Measurements from ENCODE around the gene SLC28A1.
"Not testable (repeated sequence)": the region's sequence is repeated elsewhere in the genome, so short reads cannot be mapped to it uniquely, and the experiment has no call there.

Gene SLC28A1

DNA sequence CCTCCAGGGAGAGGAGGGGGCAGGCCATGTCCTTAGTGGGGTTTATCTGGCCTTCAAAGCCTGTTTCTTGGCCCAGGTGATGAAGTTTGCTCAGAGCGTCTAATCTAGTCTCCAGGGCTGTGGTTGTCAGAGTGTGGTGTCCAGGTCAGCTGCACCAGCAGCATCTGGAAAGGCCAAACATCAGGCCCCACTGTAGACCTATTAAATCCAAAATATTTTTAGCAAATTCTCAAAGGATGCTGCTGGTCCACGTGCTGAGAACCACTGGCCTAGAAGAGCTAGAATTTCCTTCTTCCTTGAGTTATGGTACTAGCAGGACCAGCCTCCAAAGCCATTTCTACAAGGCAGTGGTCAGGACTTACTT is 28.9 kb downstream of the SLC28A1 start:
- DNase-seq: no peak

DNA sequence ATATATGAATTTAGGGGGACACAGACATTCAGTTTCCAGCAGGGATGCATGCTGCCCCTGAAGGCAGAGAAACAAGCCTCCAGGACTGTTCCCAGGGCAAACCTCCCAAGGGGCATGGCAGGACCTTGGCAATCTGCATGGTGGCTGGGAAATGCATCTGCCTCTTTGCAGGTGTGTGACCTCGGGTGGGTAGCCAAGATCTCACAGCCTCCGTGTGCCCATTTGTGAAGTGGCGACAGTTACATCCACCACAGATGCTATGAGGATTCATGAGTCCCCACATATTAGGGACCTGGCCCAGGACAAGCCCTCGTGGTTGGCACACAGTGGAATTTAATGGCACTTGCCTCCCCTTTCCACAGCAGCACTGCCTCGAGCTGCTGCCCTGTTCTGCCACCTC is 29.9 kb downstream of the SLC28A1 start:
- DNase-seq: no peak

DNA sequence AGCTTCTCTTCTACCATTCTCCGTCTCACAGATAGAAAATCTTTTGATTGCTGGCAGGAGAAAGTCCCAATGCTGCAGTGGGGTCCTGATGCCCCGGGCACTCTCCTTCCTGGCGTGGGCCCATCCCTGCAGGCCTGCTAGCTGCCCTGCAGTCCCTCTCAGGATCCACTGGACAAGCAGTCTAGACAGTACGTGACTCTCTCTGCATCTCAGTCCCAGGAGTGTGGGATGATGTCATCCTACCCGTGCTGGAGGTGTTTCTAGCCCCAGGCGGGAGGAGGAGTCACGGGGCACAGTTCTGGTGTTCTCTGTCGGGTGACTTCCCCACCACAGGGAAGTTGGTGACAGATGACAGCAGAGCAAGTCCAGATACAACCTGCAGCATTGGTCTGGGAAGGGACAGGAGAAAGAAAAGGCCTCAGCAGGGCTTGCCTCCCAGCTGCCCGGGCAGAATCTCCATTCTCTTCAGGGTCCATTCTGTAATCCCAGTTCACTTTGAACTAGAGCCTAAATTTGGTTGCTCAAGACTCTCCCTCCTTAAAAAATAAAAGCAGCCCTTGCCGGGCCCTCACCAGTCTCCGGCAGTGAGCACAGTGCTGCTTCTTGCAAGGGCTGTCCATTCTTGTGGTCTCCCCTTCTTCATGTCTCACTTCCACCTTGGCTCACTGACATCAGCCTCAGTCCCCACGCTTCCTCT is 30.6 kb downstream of the SLC28A1 start:
- DNase-seq: no peak

DNA sequence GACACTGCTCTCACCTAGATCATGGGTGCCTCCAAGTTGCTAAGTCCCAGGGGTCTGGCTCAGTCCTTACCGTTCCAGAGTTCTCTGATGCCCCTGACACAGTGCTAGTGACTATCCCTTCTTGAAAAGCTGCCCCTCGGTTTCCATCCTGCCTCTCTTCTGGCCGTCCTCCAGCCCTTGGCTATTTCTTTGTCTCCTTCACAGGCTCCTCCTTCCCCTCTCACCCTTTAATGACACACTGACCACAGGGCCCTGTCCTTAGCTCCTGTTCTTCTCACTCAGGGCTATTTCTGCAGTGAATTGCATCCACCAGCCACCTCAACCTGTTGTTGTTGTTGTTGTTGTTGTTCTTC is 31.1 kb downstream of the SLC28A1 start:
- no peak for DNase-seq

DNA sequence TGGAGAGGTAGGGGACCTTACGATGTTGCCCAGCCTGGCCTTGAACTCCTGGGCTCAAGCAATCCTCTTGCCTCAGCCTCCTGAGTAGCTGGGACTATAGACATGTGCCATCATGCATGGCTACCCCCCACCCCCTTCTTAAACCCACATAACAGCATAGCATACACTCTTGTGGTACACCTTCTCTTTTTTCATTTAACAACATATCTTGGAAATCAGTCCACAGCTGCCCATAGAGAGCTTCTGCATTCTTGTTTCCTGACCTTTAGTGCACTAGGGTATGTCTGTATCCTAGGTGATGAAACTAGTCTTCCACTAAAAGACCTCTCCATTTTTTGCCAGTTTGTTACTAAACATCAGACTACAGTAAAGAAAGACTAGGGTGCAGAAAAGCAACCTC is 33.0 kb downstream of the SLC28A1 start:
- no peak for DNase-seq

DNA sequence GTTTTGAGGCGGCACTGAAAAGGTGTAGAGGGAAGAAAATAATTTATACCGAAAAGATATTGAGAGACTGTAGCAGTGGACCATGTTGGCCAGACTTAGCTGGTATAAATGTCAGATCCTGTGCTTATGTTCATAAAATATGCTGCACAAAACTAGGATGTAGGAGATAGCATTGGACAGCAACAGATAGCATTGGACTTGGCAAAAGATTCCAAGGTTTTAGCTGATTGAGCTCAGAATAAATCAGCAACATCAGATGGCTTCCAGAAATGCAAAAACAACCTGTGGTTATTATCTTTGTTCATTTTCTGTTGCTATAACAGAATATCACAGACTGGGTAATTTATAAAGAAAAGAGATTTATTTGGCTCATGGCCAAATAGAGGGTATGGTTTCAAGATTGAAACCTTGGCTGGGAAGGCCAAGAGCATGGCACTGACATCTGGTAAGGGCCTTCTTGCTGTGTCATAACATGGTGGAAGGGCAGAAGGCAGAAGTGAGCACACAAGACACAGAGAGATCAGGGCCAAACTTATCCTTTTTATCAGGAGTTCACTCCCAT is 34.7 kb downstream of the SLC28A1 start:
- no peak for DNase-seq

DNA sequence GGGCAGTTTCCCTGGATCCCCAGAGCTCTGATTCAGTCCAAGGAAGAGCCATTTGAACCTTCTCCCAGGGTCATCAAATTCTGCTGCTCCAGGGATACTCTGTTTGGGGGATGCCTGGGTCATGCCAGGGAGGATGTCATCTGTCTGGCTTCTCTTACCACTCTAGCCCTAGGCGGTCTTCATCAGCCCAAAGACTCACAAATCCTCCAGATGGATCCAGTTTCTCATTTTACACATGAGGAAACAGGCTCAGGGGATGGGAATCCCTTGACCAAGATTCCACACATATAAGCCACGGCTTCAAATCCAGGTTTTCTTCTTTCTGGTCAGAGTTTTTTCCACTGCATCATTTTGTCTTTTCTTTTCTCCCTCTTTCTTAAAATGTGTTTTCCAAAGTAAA is 36.7 kb downstream of the SLC28A1 start:
- DNase-seq: no peak

DNA sequence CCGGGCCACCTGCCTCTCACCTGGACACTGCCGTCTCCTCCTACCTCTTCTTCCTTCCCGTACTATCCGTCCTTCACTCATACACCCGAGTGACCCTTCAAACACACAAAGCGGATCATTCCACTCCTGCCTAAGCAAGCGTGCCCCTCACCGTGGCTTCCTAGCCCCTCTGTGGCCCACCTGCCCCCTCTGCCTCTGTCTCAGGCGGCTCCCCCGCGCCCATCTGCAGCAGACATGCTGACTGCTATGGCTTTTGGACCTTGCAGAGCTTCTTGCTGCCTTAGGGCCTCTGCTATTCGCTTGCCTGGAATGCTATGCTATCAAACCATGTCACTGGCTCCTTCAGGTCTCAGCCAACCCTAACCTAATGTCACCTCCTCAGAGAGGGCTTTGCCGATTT is 38.1 kb downstream of the SLC28A1 start:
- no peak for DNase-seq

DNA sequence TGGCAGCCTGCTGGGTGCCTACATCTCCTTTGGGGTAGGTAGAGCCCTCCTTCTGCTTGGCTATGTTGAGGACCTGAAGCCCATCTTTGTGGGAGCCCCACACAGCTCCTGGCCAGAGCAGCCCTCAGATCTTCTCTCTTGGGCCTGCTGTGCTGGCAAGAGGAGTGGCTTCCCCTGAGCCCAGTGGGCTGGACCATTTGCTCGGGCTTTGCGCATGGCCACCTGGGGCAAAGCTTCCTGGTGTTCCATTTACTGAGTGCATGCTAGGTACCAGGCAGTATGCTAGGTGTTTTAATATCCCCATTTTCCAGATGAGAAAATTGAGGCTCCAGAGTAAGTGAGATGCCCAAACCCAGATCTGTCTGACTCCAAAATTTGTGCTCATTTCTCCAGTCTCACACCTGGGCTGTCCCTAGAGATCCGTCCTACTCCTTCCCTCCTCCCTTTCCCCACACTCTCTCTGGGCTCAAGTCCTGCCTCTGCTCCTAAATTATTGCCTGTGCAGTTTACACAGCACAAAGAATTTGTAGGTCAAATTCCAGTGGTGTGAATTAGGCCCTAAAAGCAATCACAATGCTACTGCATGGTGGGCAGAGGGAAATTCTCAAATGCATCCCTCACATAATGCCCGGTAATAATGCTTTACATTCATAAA is 39.7 kb downstream of the SLC28A1 start:
- DNase-seq: no peak

DNA sequence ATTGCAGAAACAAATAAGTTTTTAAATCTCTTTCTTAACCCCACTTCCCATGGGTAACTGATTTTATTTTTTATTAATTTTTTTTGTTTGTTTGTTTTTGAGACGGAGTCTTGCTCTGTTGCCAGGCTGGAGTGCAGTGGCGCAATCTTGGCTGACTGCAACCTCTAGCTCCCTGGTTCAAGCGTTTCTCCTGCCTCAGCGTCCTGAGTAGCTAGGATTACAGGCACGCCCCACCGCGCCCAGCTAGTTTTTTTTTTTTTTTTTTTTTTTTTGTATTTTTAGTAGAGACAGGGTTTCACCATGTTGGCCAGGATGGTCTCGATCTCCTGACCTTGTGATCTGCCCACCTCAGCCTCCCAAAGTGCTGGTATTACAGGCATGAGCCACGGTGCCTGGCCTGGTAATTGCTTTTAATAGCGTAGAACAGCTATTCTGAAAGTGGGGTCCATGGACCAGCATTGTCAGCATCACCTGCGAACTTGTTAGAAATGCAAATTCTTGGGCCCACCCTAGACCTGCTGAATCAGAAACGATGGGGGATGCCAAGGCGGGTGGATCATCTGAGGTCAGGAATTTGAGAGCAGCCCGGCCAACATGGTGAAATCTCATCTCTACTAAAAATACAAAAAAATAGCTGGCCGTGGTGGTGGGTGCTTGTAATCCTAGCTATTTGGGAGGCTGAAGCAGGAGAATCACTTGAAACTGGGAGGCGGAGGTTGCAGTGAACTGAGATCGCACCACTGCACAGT is 40.5 kb downstream of the SLC28A1 start:
- not testable (repeated sequence) for DNase-seq

DNA sequence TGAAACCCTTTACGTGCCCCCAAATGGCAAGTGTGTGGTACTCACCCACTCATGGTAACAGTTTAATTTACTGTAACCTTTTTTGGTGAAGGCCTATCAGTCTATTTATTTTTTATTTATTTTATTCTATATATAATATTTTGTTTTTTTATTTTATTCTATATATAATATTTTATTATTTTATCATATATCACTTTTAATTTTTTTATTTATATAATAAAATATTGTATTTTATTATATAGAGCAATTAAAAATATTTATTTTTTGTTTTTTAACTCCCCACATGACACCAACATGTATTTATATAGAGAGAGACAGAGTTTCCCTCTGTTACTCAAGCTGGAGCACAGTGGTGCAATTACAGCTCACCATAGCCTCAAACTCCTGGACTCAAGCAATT is 41.4 kb downstream of the SLC28A1 start:
- no peak for DNase-seq

DNA sequence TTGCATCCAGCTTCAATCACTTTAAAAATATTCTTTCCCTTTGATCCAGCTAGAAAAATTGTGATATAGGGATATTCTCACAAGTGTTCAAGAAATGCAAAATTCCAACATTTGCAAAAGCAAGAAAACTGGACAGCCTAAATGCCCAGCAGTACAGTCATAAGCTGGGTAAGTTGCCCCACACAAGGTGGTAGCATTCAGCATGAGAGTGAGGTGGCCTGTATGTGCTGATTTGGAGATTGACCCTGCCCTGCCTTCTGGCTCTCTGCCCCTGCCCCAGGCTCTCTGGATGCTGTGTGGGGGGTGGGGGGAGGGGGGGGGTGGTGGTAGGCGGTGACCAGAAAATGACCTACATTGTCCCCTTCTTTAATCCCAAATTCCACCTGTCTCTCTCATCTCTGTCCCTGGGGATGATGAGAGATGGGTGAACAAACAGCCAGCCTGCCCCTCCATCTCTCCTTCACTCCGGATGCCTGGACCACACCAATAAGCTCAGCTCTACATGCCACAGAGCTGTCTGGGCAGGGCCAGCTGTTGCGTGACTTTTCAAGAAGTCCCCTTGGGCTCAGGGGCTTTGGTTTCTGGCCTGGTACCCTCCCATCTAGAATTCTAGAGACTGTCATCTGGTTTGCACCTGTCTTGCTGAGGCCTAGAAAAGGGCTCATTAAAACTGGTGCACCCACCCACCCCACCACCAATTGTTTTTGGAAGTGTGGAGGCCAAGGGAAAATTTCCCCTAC is 42.2 kb downstream of the SLC28A1 start:
- DNase-seq: no peak

DNA sequence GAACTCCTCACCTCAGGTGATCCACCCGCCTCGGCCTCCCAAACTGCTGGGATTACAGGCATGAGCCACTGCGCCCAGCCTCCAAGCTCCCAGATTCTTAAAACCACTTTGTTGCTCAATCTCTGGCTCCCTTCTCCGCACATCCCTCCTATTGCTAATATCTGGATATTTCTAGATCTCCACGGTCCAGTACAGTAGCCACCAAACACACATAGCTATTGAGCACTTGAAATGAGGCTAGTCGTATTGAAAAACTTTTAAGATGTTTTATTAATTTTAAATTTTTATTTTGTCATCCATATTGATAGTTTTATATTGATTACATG is 44.3 kb downstream of the SLC28A1 start:
- DNase-seq: no peak

DNA sequence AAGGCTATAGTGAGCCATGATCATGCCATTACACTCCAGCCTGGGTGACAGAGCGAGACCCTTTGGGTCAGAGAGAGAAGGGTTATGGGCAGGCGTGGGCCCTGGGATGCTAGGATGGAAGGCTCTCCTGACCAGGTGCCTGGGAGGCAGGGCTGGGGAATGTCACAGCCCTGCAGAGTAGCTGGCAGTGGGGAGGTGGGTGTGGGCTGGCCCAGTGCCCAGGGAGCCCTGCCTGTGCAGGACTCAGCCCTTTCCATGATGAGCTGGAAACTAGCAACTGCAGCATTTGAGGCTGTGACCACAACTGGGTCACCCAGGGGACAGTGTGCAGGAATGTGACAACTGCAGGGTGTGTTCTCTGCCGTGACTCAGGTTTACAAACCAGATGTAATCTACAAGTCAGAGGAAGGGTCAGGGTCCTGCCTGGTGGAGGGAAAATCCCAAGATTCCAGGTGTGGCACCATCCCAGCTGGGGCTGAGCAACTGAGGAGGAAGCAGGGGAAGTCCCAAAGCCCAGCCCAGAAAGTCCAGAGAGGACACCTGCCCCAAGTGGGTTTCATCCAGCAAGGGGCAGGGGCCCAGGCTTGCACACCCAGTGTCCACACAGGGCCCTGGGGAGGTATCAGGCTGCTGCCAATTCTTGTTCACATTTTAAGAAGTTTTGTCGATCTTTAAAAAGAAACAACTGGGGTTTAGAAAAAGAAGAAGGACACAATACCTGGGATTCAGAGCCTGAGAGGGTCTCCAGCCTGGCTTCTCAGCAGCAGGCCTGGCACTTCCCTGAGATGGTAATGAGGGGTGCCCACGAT is 45.5 kb downstream of the SLC28A1 start:
- DNase-seq: no peak

DNA sequence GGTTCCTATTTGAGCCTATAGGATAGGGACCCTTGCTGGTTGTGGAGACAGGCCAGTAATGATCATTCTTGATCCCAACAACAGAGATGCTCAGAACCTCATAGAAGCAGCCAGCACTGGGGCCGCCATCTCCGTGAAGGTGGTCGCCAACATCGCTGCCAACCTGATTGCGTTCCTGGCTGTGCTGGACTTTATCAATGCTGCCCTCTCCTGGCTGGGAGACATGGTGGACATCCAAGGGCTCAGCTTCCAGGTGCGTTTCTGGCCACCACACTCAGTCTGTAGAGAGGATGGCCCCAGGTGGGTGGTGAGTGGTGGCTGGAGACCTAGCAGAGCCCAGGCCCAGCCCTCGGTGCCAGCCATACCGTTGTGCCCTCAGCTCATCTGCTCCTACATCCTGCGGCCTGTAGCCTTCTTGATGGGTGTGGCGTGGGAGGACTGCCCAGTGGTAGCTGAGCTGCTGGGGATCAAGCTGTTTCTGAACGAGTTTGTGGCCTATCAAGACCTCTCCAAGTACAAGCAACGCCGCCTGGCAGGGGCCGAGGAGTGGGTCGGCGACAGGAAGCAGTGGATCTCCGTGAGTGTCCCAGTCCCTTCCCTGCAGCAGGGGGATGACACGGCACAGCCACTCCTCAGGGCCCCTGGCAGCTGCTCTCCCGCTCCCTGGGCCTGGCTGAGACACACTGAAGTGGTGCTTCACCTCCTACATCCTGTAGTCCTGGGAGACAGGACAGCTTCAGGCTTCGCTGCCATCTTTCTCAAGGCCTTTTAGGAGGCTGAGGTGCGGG is 50.7 kb downstream of the SLC28A1 start:
- no peak for DNase-seq

DNA sequence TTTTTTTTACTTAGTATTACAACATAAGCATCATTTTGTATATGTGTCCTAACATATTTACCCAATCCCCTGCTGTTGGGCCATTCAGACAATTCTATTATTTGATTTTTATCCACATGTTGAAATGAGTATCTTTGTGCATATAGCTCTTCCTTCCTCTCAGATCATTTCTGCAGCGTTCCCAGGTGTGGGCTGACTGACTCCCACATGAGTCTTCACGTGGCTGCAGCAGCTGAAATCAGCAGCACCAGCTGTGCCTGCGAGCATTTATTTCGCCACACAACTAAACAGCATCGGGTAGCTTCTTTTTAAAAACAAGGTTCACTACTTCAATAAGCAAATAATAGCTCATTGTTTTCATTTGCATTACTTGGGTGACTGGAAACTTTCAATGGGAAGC is 52.7 kb downstream of the SLC28A1 start:
- DNase-seq: no peak

DNA sequence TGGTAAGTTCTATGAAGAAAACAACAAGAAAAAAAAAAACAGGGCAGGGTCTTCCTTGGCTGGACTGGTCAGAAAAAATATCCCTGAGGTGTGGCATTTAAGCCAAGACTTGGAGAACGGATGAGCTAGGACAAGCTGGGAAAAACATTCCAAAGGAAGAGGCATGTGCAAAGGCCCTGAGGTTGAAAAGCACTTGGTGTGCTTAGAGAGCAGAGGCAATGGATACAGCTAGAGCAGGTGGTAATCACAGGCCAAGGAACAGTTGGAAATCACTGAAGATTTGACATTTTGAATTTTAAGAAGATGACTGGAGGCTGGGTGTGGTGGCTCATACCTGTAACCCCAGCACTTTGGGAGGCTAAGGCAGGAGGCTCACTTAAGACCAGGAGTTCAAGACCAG is 54.3 kb downstream of the SLC28A1 start:
- no peak for DNase-seq

DNA sequence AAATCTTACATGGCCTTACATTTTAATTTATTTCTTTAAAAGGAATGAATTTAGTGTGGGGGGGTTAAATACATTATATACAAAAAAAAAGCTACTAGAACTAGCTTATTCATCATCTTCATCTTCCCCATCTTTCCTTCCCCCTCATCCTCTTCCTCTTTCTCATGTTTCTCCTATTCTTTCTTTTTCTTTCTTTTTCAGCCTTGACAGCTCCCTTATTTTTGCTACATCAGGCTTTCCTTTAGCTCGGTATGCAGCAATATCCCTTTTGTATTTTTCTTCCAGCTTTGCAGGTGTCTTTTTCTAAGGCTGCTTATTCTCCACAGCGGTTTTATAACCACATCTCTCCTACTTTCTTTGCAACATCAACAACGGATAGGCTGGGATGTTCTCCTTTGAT is 55.9 kb downstream of the SLC28A1 start:
- DNase-seq: no peak

DNA sequence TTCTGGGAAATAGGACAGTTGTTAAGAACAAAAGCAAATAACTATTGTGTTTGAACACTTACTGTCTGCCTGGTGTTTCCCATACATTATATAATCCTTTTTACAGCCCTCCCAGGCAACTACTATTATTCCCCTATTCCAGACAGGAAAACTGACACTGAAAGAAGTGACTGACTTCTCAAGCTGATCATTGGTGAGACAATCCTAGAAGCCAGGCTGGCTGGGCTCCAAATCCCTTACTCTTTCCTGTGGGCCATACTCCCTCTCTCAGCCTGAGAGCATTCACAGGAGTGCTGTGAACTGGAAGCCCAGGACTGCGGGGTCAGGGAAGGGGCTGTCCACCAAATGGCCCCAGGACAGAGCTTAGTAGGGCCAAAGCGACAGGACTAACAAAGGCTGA is 58.0 kb downstream of the SLC28A1 start:
- DNase-seq: no peak

DNA sequence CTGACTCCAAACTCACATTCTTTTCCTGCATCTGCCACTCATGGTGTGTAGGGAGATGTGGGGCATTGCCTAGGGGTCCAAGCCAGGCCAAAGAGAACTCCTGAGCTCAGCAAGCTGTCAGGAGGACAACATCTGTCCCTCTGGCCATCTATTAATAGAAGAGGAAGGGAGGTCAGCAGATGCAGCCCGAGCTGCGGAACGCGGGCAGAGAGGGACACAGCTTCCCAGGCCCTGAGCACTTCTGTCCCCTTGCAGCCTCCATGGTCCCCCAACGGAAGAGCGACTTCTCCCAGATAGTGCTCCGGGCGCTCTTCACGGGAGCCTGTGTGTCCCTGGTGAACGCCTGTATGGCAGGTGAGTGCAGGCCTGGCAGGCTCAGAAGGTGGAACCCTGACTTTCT is 59.8 kb downstream of the SLC28A1 start:
- no peak for DNase-seq

DNA sequence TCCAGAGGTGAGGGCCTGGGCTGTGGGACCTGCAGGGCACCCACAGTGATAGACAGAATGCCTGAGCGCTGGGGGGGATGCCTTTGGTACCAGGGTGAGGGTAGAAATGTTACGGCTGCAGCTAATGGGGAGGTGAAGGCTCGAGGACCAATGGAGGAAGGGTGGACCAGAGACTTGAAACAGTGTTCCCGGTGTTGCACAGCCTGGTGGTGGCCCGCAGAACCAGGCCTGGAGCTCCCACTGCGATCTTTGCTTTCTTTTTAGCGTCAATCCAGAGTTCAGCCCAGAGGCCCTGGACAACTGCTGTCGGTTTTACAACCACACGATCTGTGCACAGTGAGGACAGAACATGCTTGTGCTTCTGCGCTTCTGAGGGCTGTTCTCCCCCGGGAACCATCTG is 60.4 kb downstream of the SLC28A1 start:
- no peak for DNase-seq

All from NCI-H2081 treated with DMSO at 0.1 percent for 48 hours (cell line).